HCT116 (cell line): ENCODE results near the gene DPP10. TPM values are rescaled to one million over a fixed set of nuclear protein-coding genes. Genes with fewer than 3 reads are reported as not detected.

Experiments
- ATAC-seq: fragments of 200-7000 bp; cut with Tn5 transposase; 2 replicates; pipeline ENCODE4 v1.9.1; 2020; ENCODE audit warnings: mild to moderate bottlenecking, moderate library complexity
- BruUV-seq: library from RNA; stranded (reverse); fragments of 400-500 nt; replicated peaks from 2 replicates; lab custom pipeline; 2021; lab: Mats Ljungman, UMichigan
- CTCF ChIA-PET: fragments of 300-600 bp; sonication (Branson Sonifier 250); formaldehyde crosslinking; loops from one replicate; lab custom pipeline; 2021; ENCODE audit warnings: antibody characterized with exemption; lab: Charles Lee
- POLR2A ChIA-PET: fragments of 300-600, 350-600 bp; sonication (Branson Sonifier 250); formaldehyde crosslinking; loops from one replicate; lab custom pipeline; 2021; ENCODE audit warnings: antibody characterized with exemption; lab: Charles Lee
- RAD21 ChIA-PET, 2 experiments: fragments of 300-600 bp; sonication (Branson Sonifier 250); formaldehyde crosslinking; loops; one replicate each; lab custom pipeline; 2023; ENCODE audit warnings: low total read pairs in 2 of 2; ENCODE audit not compliant: uncharacterized antibody in 2 of 2, unreplicated experiment in 2 of 2, low non-redundant PET in 1 of 2; lab: Charles Lee
- DNase-seq: peaks from one replicate; pipeline ENCODE4 v3.0.0-alpha.2; 2010; ENCODE audit warnings: low read depth, low spot score
- H2AFZ ChIP-seq: fragments of 200-600 bp; shearing (Covaris generic), sonication (generic); 2 replicates; pipeline ENCODE4 v1.6.1; 2017; ENCODE audit warnings: low read depth, mixed run types, mixed read lengths, antibody characterized with exemption, low read length; ENCODE audit not compliant: poor library complexity, severe bottlenecking
- H3K27ac ChIP-seq: 2 replicates; pipeline ENCODE4 v1.5.1; 2012; ENCODE audit warnings: low read depth, low read length
- H3K27me3 ChIP-seq: fragments of 200-600 bp; sonication (generic); 2 replicates; pipeline ENCODE4 v1.6.1; 2016; ENCODE audit warnings: mixed run types, low read length, mixed read lengths; ENCODE audit not compliant: insufficient read depth
- H3K36me3 ChIP-seq, 2 experiments: fragments of 200-500 bp in 1 of 2; fragments of 200-600 bp in 1 of 2; sonication (Bioruptor generic) in 1 of 2; sonication (generic) in 1 of 2; 2 replicates each; pipeline versions ENCODE4 v1.5.1 to v1.6.1; 2014 to 2016; ENCODE audit warnings: low read length in 2 of 2, inconsistent platforms in 1 of 2, mixed read lengths in 1 of 2, mixed run types in 1 of 2; ENCODE audit not compliant: insufficient read depth in 2 of 2, control insufficient read depth in 1 of 2
- H3K4me1 ChIP-seq, 2 experiments: fragments of 200-600 bp in 1 of 2; sonication (generic) in 1 of 2; 2 replicates each; pipeline versions ENCODE4 v1.5.1 to v1.6.1; 2012 to 2017; ENCODE audit warnings: low read length in 2 of 2, inconsistent platforms in 1 of 2, mild to moderate bottlenecking in 1 of 2, mixed read lengths in 1 of 2, mixed run types in 1 of 2, moderate library complexity in 1 of 2; ENCODE audit not compliant: insufficient read depth in 2 of 2, control insufficient read depth in 1 of 2
- H3K4me2 ChIP-seq: fragments of 200-600 bp; sonication (generic); 2 replicates; pipeline ENCODE4 v1.6.1; 2017; ENCODE audit warnings: mixed run types, low read length, mixed read lengths
- H3K4me3 ChIP-seq, 2 experiments: fragments of 200-600 bp in 1 of 2; sonication (generic) in 1 of 2; replicated peaks in 1 of 2; 2 replicates each; pipeline ENCODE4 v1.5.1; 2011 to 2016; ENCODE audit warnings: low read length in 2 of 2, control low read depth in 1 of 2, low read depth in 1 of 2, mild to moderate bottlenecking in 1 of 2, mixed read lengths in 1 of 2, mixed run types in 1 of 2
- H3K79me2 ChIP-seq: fragments of 200-600 bp; sonication (generic); 2 replicates; pipeline ENCODE4 v1.6.1; 2017; ENCODE audit warnings: mild to moderate bottlenecking, mixed run types, low read length, moderate library complexity, mixed read lengths; ENCODE audit not compliant: insufficient read depth
- H3K9ac ChIP-seq: fragments of 200-600 bp; sonication (generic); 2 replicates; pipeline ENCODE4 v1.6.1; 2016; ENCODE audit warnings: low read length, mixed read lengths
- H3K9me2 ChIP-seq: fragments of 200-600 bp; sonication (generic), shearing (Covaris generic); 2 replicates; pipeline ENCODE4 v1.6.1; 2017; ENCODE audit warnings: mixed run types, mild to moderate bottlenecking, moderate library complexity; ENCODE audit not compliant: insufficient read depth
- H3K9me3 ChIP-seq, 2 experiments: fragments of 200-500 bp in 1 of 2; fragments of 200-600 bp in 1 of 2; sonication (Bioruptor generic) in 1 of 2; sonication (generic) in 1 of 2; 2 replicates each; pipeline ENCODE4 v1.6.1; 2014 to 2017; ENCODE audit warnings: low read length in 2 of 2, mixed read lengths in 2 of 2, inconsistent platforms in 1 of 2, low read depth in 1 of 2, mild to moderate bottlenecking in 1 of 2, mixed run types in 1 of 2, moderate library complexity in 1 of 2; ENCODE audit not compliant: control insufficient read depth in 1 of 2, insufficient read depth in 1 of 2
- H4K20me1 ChIP-seq: fragments of 200-600 bp; sonication (generic), shearing (Covaris generic); 2 replicates; pipeline ENCODE4 v1.6.1; 2017; ENCODE audit warnings: mixed run types, mild to moderate bottlenecking, moderate library complexity; ENCODE audit not compliant: insufficient read depth
- CEBPB ChIP-seq: IDR thresholded peaks from 2 replicates; pipeline ENCODE4 v1.6.1; 2012; ENCODE audit warnings: low read depth
- CTCF ChIP-seq, 3 experiments: fragments of 200-600 bp in 1 of 3; sonication (generic) in 1 of 3; IDR thresholded peaks in 2 of 3; conservative IDR thresholded peaks in 1 of 3; 2 replicates each; pipeline ENCODE4 v1.5.1; 2012 to 2017; ENCODE audit warnings: low read depth in 2 of 3, low read length in 2 of 3, antibody characterized with exemption in 1 of 3, borderline replicate concordance in 1 of 3, control low read depth in 1 of 3, mild to moderate bottlenecking in 1 of 3, mixed read lengths in 1 of 3, mixed run types in 1 of 3, moderate library complexity in 1 of 3; ENCODE audit not compliant: insufficient read depth in 1 of 3
- EGR1 ChIP-seq: IDR thresholded peaks from 2 replicates; pipeline ENCODE4 v1.6.1; 2012; ENCODE audit warnings: low read depth
- EZH2 ChIP-seq: fragments of 200-600 bp; sonication (generic); IDR thresholded peaks from 2 replicates; pipeline ENCODE4 v1.6.1; 2017; ENCODE audit warnings: antibody characterized with exemption, mixed run types
- EZH2phosphoT487 ChIP-seq: fragments of 200-600 bp; IDR thresholded peaks from 2 replicates; pipeline ENCODE4 v1.6.1; 2018; ENCODE audit warnings: antibody characterized with exemption, borderline replicate concordance
- JUND ChIP-seq: IDR thresholded peaks from 2 replicates; pipeline ENCODE4 v1.6.1; 2012
- POLR2A ChIP-seq: IDR thresholded peaks from 2 replicates; pipeline ENCODE4 v1.7.0; 2011; ENCODE audit warnings: borderline replicate concordance; ENCODE audit not compliant: insufficient read depth, insufficient read length; ENCODE audit errors: extremely low read depth
- RAD21 ChIP-seq: IDR thresholded peaks from 2 replicates; pipeline ENCODE4 v1.6.1; 2012; ENCODE audit warnings: low read depth, mild to moderate bottlenecking
- SIN3A ChIP-seq: IDR thresholded peaks from 2 replicates; pipeline ENCODE4 v1.6.1; 2012; ENCODE audit warnings: low read depth
- SRF ChIP-seq: IDR thresholded peaks from 2 replicates; pipeline ENCODE4 v1.6.1; 2012; ENCODE audit warnings: low read depth
- YY1 ChIP-seq: IDR thresholded peaks from 2 replicates; pipeline ENCODE4 v1.6.1; 2011; ENCODE audit warnings: low read length, low read depth, moderate library complexity, mild to moderate bottlenecking; ENCODE audit not compliant: insufficient replicate concordance; ENCODE audit errors: extremely low read depth
- intact Hi-C: fragments of 100-400 bp; cut with micrococcal nuclease; formaldehyde crosslinking; loops from 2 replicates; pipeline ENCODE4 v1.10.0; 2022
- total RNA-seq: library from RNA; stranded (reverse); gene quantifications from one replicate; pipeline ENCODE4 v1.2.1, GENCODE V29; 2021; ENCODE audit not compliant: unreplicated experiment
- TF ChIP-seq, protein P1 (sequence below): IDR thresholded peaks from 2 replicates; pipeline ENCODE4 v1.6.1; 2012
- TF ChIP-seq, protein P2 (sequence below): IDR thresholded peaks from 2 replicates; pipeline ENCODE4 v1.6.1; 2011; ENCODE audit warnings: mild to moderate bottlenecking, low read length, moderate library complexity; ENCODE audit not compliant: insufficient replicate concordance; ENCODE audit errors: extremely low read depth

DPP10 gene
- total RNA-seq, 1 experiment from 2014 or later = not detected

DNA sequence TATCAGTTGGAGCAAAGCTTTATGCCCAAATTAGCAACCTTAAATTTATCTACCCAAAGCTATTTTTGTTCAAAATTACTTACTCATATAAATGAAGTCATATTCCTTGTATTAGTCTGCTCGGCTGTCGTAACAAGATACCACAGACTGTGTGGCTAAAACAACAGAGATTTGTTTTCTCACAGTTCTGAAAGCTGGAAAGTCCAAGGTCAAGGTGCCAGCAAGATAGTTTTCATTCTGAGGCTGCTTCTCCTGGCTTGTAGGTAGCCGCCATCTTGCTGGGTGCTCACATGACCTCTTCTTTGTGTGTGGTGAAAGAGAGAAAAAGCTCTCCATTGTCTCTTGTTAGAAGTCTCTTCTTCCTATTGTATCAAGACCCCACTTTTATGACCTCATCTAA, 15.7 kb upstream of the DPP10 start (continued):
- no peak for TF ChIP-seq CTCF (IDR thresholded peaks at IDR 0.05 in 2 of 3, conservative IDR thresholded peaks at IDR 0.05 in 1 of 3; ENCODE audit: borderline replicate concordance in 1 of 3, insufficient read depth in 1 of 3, low read depth in 2 of 3, low read length in 2 of 3)
- TF ChIP-seq POLR2A = no peak
- no peak for TF ChIP-seq EGR1
- TF ChIP-seq CEBPB = no peak

- no peak overlapping the region for H3K4me3 ChIP-seq
- DNase-seq (no peak), ATAC-seq (no peak)
- CTCF ChIA-PET = no interaction called here
- no peaks in the 10 kb centered on the region for H3K27me3 ChIP-seq
- RAD21 ChIA-PET = no interaction called here
- no peaks in the 10 kb centered on the region for H3K9me2 ChIP-seq
- no peak overlapping the region for H3K27ac ChIP-seq
- no peaks in the 10 kb centered on the region for H3K36me3 ChIP-seq
- H3K9ac ChIP-seq = no peak overlapping the region
- H4K20me1 ChIP-seq = no peaks in the 10 kb centered on the region
- no peaks in the 10 kb centered on the region for H3K79me2 ChIP-seq
- peaks cover 9 to 24% of the 10 kb centered on the region in 2 experiments; a peak in 3 of 4 replicates for H3K9me3 ChIP-seq
- no peak overlapping the region for H3K4me2 ChIP-seq
- intact Hi-C loops = no loop called here
- no peaks in the 10 kb centered on the region for H3K4me1 ChIP-seq
- TF ChIP-seq EZH2phosphoT487 (no peak), JUND (no peak), SIN3A (no peak), CTCF (IDR thresholded peaks at IDR 0.05 in 2 of 3, conservative IDR thresholded peaks at IDR 0.05 in 1 of 3; ENCODE audit: borderline replicate concordance in 1 of 3, insufficient read depth in 1 of 3, low read depth in 2 of 3, low read length in 2 of 3) (no peak), CEBPB (no peak), EZH2 (no peak), RAD21 (no peak), SRF (no peak), YY1 (no peak), POLR2A (no peak)
- TF ChIP-seq, protein P1, sequence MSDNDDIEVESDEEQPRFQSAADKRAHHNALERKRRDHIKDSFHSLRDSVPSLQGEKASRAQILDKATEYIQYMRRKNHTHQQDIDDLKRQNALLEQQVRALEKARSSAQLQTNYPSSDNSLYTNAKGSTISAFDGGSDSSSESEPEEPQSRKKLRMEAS = no peak
- TF ChIP-seq, protein P2, sequence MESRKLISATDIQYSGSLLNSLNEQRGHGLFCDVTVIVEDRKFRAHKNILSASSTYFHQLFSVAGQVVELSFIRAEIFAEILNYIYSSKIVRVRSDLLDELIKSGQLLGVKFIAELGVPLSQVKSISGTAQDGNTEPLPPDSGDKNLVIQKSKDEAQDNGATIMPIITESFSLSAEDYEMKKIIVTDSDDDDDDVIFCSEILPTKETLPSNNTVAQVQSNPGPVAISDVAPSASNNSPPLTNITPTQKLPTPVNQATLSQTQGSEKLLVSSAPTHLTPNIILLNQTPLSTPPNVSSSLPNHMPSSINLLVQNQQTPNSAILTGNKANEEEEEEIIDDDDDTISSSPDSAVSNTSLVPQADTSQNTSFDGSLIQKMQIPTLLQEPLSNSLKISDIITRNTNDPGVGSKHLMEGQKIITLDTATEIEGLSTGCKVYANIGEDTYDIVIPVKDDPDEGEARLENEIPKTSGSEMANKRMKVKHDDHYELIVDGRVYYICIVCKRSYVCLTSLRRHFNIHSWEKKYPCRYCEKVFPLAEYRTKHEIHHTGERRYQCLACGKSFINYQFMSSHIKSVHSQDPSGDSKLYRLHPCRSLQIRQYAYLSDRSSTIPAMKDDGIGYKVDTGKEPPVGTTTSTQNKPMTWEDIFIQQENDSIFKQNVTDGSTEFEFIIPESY = no peak
- H2AFZ ChIP-seq = no peak overlapping the region
- BruUV-seq = no TSS peak
- POLR2A ChIA-PET = no interaction called here
These were observed 6.1 kb upstream of the DPP10 start for GRCh38 chr2:114436329-114436728.
